ENCODE measurements around the gene SUPT5H.

Gene SUPT5H

DNA sequence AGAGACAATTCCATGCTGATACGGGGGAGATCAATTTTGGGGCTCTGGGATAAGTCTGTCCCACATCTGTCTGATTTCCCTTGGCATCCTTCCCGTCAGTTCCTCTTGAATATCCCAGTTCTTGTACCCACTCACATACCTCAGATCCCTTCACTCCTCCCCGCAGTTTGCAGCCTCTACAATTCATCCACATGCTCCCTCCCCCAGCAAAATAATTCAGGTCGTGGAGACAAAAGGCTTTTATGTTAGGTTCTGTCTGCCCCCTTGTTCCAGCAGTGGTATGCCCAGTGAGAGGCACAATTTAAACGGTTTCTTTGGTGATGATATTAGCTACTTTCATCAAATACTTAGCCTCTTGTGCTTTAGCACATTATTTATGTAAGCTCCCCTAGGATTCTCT, 19.2 kb upstream of the SUPT5H start:
- intact Hi-C loops (cut with micrococcal nuclease): no loop called here
- H3K9me3 Mint-ChIP-seq: no peaks in the 10 kb centered on the region

DNA sequence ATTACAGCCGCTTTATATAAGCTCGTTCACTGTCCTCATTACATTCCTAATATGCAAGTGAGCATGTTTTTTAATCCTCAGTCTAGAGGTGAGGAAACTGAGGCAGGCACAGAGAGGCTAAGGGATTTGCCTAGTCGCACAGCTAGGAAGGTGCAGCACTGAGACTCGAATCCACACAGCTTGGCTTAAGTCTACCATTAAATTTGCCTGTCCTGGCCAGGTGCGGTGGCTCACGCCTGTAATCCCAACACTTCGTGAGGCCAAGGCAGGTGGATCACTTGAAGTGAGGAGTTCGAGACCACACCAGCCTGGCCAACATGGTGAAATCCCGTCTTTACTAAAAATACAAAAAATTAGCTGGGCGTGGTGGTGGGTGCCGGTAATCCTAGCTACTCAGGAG, 17.7 kb upstream of the SUPT5H start:
- H3K4me3 Mint-ChIP-seq: no peak overlapping the region
- no peaks in the 10 kb centered on the region for H3K9me3 Mint-ChIP-seq
- intact Hi-C loops (cut with micrococcal nuclease): no loop called here
- H3K36me3 Mint-ChIP-seq (ENCODE audit: low read depth): peaks cover 27% of the 10 kb centered on the region
- H3K4me1 Mint-ChIP-seq (ENCODE audit: low read depth): peaks cover 9% of the 10 kb centered on the region
- H3K27ac Mint-ChIP-seq: no peak overlapping the region
- no peaks in the 10 kb centered on the region for H3K27me3 Mint-ChIP-seq

More for the DNA sequence above, 19.2 kb upstream of the SUPT5H start:
- no peak overlapping the region for H3K27ac Mint-ChIP-seq
- no peaks in the 10 kb centered on the region for H3K27me3 Mint-ChIP-seq
- peaks cover 35% of the 10 kb centered on the region for H3K36me3 Mint-ChIP-seq (ENCODE audit: low read depth)
- no peak overlapping the region for H3K4me3 Mint-ChIP-seq
- peaks cover 8% of the 10 kb centered on the region for H3K4me1 Mint-ChIP-seq (ENCODE audit: low read depth)

DNA sequence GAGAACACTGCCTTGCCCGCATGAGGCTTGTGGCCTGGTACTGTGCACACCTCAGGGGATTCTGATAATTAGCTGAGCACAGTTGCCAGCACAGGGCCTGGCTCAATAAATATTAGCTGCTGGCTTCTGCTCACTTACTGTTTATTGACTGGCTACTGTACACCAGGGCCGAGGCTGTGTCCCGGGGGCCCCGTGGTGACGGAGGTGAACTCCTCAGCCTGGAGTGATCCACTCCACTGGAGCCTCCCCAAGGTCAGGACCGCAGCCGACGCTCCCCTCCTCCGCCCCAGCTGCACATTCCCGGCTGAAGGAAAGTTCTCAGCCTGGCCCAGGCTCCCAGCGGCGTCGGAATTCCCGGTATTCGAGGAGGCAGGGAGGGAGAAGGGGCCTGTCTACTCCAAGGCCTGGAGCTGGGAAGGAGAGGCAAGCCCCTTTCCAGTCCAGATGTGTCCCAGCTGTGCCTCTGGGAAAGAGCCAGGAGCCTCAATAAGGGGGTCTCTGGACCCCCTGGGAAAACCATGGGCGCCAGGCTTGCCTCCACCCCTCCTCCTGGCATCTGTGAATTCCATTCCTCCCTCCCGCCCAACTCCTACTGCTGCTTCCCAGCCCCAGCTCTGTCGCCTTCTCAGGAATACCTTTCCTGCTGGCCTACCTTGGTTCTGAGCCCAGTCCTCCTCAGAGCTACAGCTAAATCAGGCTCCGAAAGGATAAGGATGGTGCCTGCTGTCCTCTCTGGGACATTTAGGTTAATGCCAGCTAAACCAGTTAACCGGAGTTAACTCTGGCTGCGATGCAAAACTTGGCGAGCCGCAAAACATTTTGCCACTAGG, 16.9 kb upstream of the SUPT5H start:
- Mint-ChIP-seq H3K36me3 (ENCODE audit: low read depth) (peaks cover 27% of the 10 kb centered on the region), H3K27ac (peak overlapping the region; percentile 91), H3K4me1 (ENCODE audit: low read depth) (peaks cover 16% of the 10 kb centered on the region), H3K4me3 (no peak overlapping the region), H3K27me3 (no peaks in the 10 kb centered on the region), H3K9me3 (no peaks in the 10 kb centered on the region)
- intact Hi-C loops (cut with micrococcal nuclease): no loop called here

DNA sequence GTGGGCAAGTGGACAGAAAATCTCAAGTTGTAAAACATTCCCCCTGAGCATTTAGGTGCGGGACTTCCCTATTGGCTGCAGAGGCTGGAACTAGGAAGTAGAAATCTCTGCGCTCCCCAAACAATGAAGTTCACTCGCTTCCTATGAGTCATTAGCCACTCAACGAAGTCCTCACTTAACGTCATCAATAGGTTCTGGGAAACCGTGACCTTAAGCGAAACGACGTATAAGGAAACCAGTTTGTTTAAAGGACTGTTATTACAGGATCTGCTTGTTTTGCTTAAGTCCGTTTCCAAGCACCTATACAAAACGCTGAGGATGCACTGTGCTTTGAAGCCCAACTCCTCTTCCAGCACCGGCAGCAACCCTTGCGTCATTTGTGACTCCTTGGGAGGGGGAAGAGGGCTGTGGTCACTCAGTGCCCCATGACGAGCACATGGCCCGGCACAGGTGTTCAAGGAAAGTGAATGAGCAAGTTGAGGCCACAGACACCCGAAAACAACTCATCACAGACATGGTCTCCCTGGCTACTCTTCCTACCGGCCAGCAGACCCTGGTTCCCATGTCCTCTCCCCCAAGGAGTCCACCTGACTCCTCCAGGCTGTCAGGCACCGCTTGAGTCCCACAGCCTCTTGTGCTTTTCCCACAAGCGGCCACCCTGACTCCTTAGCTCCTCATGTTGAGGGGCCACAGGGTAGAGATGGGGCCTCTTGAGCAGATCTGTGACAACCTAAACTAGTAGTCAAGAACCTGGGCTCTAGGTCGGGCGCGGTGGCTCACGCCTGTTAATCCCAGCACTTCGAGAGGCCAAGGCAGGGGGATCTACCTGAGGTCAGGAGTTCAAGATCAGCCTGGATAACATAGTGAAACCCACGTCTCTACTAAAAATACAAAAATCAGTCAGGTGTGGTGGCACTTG, 14.4 kb upstream of the SUPT5H start:
- intact Hi-C loops (cut with micrococcal nuclease): loop anchor here (1.0 to 2.0 kb wide), 2 partner anchors 19 to 32 kb away; partner anchors contain the start of gene PLEKHG2
- no peaks in the 10 kb centered on the region for H3K27me3 Mint-ChIP-seq
- no peaks in the 10 kb centered on the region for H3K9me3 Mint-ChIP-seq
- H3K27ac Mint-ChIP-seq: peak overlapping the region; percentile 91
- H3K36me3 Mint-ChIP-seq (ENCODE audit: low read depth): peaks cover 39% of the 10 kb centered on the region
- H3K4me1 Mint-ChIP-seq (ENCODE audit: low read depth): peaks cover 35% of the 10 kb centered on the region
- H3K4me3 Mint-ChIP-seq: peak overlapping the region; percentile 50

DNA sequence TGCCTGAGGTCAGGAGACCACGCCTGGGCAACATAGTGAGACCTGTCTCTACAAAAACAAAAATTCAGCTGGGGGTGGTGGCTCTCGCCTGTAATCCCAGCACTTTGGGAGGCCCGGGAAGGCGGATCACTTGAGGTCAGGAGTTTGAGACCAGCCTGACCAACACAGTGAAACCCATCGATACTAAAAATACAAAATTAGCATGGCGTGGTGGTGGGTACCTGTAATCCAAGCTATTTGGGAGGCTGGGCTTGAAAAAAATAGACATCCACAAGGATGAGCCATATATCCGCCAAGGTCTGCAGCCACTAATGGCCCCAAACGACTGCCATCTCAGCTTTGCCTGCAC, 12.7 kb upstream of the SUPT5H start:
- Mint-ChIP-seq H3K27me3 (peaks cover 9% of the 10 kb centered on the region), H3K4me1 (ENCODE audit: low read depth) (peaks cover 50% of the 10 kb centered on the region), H3K36me3 (ENCODE audit: low read depth) (peaks cover 40% of the 10 kb centered on the region), H3K27ac (peak overlapping the region; percentile 95), H3K4me3 (no peak overlapping the region), H3K9me3 (no peaks in the 10 kb centered on the region)
- intact Hi-C loops (cut with micrococcal nuclease): no loop called here

DNA sequence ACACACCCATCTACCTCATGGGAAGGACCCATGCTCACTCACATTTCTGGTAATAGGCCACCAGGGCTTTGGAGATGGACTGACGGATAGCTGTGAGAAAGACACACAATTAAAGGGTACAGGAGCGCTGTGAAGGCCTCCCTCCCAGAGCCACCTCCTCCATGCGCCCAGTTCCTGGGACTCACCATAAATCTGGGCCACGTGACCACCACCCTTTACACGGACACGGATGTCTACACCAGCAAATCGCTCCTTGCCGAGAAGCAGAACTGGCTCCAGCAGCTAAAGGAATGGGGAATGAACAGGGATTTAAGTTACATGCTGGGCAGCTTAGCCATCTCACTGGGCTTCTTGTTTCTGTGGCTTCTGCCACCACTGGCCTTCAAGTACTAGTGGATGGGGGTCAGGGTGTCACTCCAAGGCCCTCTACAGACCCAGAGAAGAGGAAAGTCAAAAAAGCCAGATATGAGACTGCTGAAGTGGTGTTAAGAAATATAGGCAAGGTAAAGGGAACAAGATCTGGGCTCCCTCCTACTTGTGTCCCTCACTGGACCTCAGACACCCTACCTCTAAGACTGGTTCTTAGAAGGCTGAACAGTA, 11.8 kb upstream of the SUPT5H start:
- H3K27ac Mint-ChIP-seq: peak overlapping the region; percentile 95
- peaks cover 9% of the 10 kb centered on the region for H3K27me3 Mint-ChIP-seq
- H3K4me3 Mint-ChIP-seq: no peak overlapping the region
- peaks cover 53% of the 10 kb centered on the region for H3K4me1 Mint-ChIP-seq (ENCODE audit: low read depth)
- intact Hi-C loops (cut with micrococcal nuclease): no loop called here
- H3K9me3 Mint-ChIP-seq: no peaks in the 10 kb centered on the region
- peaks cover 40% of the 10 kb centered on the region for H3K36me3 Mint-ChIP-seq (ENCODE audit: low read depth)

DNA sequence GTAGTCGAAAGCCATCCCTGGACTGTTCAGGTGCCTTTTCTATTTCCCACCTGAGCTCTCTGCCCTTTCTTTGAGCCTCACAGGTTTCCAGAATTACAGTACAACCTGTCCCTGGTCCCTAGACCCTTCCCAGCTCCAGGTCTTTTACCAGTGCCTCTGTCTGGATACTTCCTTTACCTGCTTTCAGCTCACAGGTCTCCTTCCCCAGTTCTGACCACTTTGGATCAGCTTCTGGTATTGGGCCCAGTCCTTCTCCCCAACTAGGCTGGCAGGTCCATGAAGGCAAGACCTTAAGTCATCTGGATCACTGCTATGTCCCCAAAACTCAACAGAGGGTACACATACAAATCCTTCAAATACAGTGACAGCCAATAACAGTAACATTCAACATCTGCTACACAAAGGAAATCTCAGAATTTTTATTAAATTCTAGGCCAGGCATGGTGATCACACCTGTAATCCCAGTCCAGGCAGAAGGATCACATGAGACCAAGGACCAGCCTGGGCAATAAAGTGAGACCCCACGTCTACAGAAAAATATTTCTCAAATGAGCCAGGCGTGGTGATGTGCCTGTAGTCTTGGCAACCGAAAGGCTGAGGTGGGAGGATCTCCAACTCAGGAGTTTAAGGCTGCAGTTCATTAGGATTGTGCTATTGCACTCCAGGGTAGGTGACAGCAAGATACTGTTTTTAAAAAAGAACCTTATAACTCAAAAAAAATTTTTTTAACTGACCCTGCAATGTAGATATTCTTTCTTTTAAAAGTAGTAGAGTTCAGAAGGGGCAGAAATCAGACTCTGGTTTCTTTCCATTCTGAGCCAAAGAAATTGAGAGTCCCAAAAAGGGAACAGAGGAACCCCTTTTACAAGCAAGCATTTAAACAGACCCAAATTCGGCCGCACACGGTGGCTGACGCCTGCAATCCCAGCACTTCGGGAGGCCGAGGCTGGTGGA, 11.0 kb upstream of the SUPT5H start:
- H3K27ac Mint-ChIP-seq: peak overlapping the region; percentile 95
- H3K4me1 Mint-ChIP-seq (ENCODE audit: low read depth): peaks cover 53% of the 10 kb centered on the region
- peaks cover 40% of the 10 kb centered on the region for H3K36me3 Mint-ChIP-seq (ENCODE audit: low read depth)
- intact Hi-C loops (cut with micrococcal nuclease): loop anchor here (5.0 kb wide), 1 partner anchor 92 kb away; the partner anchor contains the start of gene SAMD4B
- no peaks in the 10 kb centered on the region for H3K9me3 Mint-ChIP-seq
- peak overlapping the region; percentile 97 for H3K4me3 Mint-ChIP-seq
- H3K27me3 Mint-ChIP-seq: peaks cover 9% of the 10 kb centered on the region

DNA sequence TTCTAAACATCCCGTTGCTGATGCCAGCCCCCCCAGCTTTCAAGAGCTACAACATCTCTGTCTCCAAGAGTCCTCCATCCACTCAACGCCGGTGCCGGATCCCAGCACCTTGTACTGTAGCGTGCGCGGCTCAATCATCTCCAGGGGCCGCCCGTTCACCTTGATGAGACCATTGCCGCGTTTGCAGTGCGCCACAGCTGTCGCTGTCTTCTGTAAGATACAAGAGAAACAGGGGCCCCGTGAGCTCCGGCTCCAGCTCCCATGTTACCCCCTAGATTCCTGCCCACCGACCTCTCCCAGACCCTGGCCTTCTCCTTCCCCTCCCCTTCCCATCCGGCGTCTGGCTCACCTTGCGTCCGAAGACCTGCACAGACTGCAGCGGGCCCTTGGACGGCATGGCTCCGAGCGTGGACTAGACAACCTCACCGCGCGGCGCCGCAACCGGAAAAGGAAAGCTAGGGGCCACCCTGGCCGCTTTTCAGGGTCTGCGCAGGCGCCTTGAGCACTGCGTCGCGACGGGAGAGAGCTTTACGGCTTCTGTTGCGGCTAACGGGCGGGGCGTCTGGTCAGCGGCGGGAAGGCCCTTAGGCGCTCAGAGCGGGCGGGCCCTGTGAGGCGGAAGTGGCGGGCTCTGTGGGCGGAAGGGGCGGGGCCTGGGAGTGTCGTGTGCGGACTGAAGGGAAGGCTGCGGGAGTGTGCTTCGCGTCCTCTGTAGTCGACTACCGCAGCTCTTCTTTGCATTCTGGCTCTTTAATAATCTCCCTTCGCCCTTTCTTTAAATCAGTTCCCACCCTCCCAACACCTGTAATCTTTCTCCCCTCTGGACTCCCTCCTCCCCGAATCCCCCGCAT, 9.7 kb upstream of the SUPT5H start, which contains the start of gene RPS16:
TSS of gene RPS16 (minus strand) at position 451 of the 851 bp plus-strand sequence. CDS start at position 397, 54 bp downstream.
- peaks cover 40% of the 10 kb centered on the region for H3K36me3 Mint-ChIP-seq (ENCODE audit: low read depth)
- intact Hi-C loops (cut with micrococcal nuclease): loop anchor here (1.0 to 5.0 kb wide), 2 partner anchors 10 to 93 kb away; partner anchors contain the start of genes SAMD4B and SUPT5H
- peaks cover 9% of the 10 kb centered on the region for H3K27me3 Mint-ChIP-seq
- H3K27ac Mint-ChIP-seq: peak within 1 kb of the TSS; percentile 95
- H3K4me3 Mint-ChIP-seq: peak within 1 kb of the TSS; percentile 97
- no peaks in the 10 kb centered on the region for H3K9me3 Mint-ChIP-seq
- H3K4me1 Mint-ChIP-seq (ENCODE audit: low read depth): peaks cover 48% of the 10 kb centered on the region

DNA sequence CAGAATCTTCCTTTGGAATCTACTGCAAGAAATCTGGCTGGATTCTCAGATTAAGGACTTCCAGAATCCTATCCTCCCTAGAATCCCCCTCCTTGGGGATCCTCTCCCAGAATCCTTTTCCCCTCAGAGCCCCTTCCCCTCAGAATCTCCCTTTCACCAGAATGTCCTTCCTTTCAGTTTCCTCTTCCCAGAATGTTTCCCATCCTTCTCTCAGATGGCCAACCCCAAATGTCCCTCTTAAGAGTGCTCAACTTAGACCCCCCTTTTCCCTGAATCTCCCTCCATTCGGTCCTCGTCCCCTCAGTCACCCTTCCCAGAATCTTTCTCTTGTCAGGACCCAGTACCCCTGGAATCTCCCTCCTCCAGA, 9.0 kb upstream of the SUPT5H start:
- Mint-ChIP-seq H3K27me3 (peaks cover 9% of the 10 kb centered on the region), H3K27ac (peak overlapping the region; percentile 95), H3K4me3 (peak overlapping the region; percentile 97), H3K4me1 (ENCODE audit: low read depth) (peaks cover 44% of the 10 kb centered on the region), H3K36me3 (ENCODE audit: low read depth) (peaks cover 40% of the 10 kb centered on the region), H3K9me3 (no peaks in the 10 kb centered on the region)
- intact Hi-C loops (cut with micrococcal nuclease): loop anchor here (1.0 to 5.0 kb wide), 2 partner anchors 9 to 94 kb away; partner anchors contain the start of genes SAMD4B and SUPT5H

DNA sequence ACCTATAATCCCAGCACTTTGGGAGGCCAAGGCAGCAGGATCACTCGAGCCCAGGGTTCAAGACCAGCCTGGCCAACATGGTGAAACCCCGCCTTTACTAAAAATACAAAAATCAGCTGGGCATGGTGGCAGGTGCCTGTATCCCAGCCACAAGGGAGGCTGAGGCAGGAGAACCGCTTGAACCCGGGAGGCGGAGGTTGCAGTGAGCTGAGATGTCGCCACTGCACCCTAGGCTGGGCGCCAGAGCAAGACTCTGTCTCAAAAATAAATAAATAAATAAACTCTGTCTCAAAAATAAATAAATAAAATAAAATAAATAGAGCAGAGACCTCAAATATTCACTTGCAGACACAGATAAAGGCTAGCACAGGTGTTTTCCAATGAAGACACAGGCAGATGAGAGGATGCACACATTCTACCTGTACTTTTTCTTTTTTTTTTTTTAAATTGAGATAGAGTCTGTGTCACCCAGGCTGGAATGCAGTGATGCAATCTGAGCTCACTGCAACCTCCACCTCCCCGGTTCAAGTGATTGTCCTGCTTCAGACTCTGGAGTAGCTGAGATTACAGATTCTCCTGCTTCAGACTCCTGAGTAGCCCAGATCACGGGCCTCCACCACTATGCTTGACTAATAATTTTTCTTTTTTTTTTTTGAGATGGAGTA, 7.0 kb upstream of the SUPT5H start:
- Mint-ChIP-seq H3K9me3 (no peaks in the 10 kb centered on the region), H3K36me3 (ENCODE audit: low read depth) (peaks cover 26% of the 10 kb centered on the region), H3K27me3 (peaks cover 9% of the 10 kb centered on the region), H3K4me3 (no peak overlapping the region), H3K27ac (peak overlapping the region; percentile 95), H3K4me1 (ENCODE audit: low read depth) (peaks cover 38% of the 10 kb centered on the region)
- intact Hi-C loops (cut with micrococcal nuclease): loop anchor here (5.0 kb wide), 1 partner anchor 96 kb away; the partner anchor contains the start of gene SAMD4B

DNA sequence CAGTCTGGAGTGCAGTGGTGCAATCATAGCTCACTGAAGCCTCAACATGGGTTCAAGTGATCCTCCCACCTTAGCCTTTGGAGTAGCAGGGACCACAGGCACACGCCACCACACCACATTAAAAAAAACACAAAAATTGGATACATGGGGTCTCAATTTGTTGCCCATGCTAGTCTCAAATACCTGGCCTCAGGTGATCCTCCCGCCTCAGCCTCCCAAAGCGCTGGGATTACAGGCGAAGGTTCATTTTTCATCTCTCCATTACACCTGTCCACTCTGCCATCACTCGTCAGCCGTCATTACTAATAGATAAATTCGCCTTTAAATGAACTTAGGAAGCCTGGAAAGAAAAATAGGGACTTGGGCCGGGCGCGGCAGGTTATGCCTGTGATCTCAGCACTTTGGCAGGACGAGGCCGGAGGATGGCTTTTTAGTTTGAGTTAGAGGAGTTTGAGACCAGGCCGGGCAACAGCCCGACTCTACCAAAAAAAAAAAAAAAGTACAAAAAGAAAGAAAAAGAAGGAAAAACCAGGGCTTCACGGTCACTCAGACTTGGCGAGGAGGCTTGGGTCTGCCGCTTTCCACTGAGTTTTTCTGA, 685 bp upstream of the SUPT5H start:
- Mint-ChIP-seq H3K27ac (peak overlapping the region; percentile 98), H3K27me3 (no peaks in the 10 kb centered on the region), H3K9me3 (no peaks in the 10 kb centered on the region), H3K4me3 (peak overlapping the region; percentile 98), H3K4me1 (ENCODE audit: low read depth) (peaks cover 40% of the 10 kb centered on the region), H3K36me3 (ENCODE audit: low read depth) (peaks cover 50% of the 10 kb centered on the region)
- intact Hi-C loops (cut with micrococcal nuclease): loop anchor here (1.0 to 2.0 kb wide), 3 partner anchors 8 to 88 kb away; partner anchors contain the start of genes EID2B and TIMM50
